A549 (cell line): Measurements from ENCODE around the gene GNPTG. TPM values are rescaled to one million over a fixed set of nuclear protein-coding genes. Genes with fewer than 3 reads are reported as not detected.

Experiments used
- ATAC-seq, 2 experiments: fragments of 200-7000 bp in 1 of 2; fragments of >200 bp in 1 of 2; cut with Nextera tagmentation in 1 of 2; cut with Tn5 transposase in 1 of 2; 3 replicates each; pipeline versions ENCODE4 v1.8.0 to v1.9.1; 2018 to 2020; ENCODE audit warnings: mild to moderate bottlenecking in 1 of 2, moderate library complexity in 1 of 2
- CTCF ChIA-PET: fragments of 300-600 bp; sonication (Branson Sonifier 250); formaldehyde crosslinking; extraction: SDS; loops from one replicate; lab custom pipeline; 2021; ENCODE audit warnings: antibody characterized with exemption, inconsistent platforms; lab: Yijun Ruan, JAX
- POLR2A ChIA-PET: fragments of 350-600 bp; formaldehyde crosslinking; extraction: SDS; loops from one replicate; lab custom pipeline; 2021; ENCODE audit warnings: antibody characterized with exemption, inconsistent platforms; lab: Yijun Ruan, JAX
- DNase-seq, 2 experiments: peaks; one replicate each; pipeline versions ENCODE4 v3.0.0 to v3.0.0-alpha.2; 2011 to 2016; ENCODE audit warnings: low read depth in 1 of 2, low spot score in 1 of 2
- FAIRE-seq: peaks from 2 replicates; lab custom pipeline; 2011; peaks lifted over from hg19 to GRCh38; lab: Jason Lieb, UNC
- H3K27ac ChIP-seq, 2 experiments: fragments of >200 bp; sonication (Bioruptor Twin); formaldehyde crosslinking; 3 replicates each; pipeline ENCODE4 v1.5.1; 2016 to 2017
- H3K4me1 ChIP-seq: fragments of >200 bp; sonication (Bioruptor Twin); formaldehyde crosslinking; 3 replicates; pipeline ENCODE4 v1.6.1; 2016
- H3K4me2 ChIP-seq: fragments of >200 bp; sonication (Bioruptor Twin); formaldehyde crosslinking; 3 replicates; pipeline ENCODE4 v1.6.1; 2016
- H3K4me3 ChIP-seq: fragments of >200 bp; sonication (Bioruptor Twin); formaldehyde crosslinking; 3 replicates; pipeline ENCODE4 v1.5.1; 2016
- H3K9me3 ChIP-seq: fragments of >200 bp; sonication (Bioruptor Twin); formaldehyde crosslinking; 3 replicates; pipeline ENCODE4 v1.6.1; 2016
- ATOH8 ChIP-seq: fragments of 250-450 bp; sonication (Bioruptor Pico); IDR thresholded peaks from 2 replicates; pipeline ENCODE4 v1.5.0; 2020; ENCODE audit warnings: low read depth, mild to moderate bottlenecking, moderate library complexity
- CBX8 ChIP-seq: fragments of 200-600 bp; sonication (generic); IDR thresholded peaks from 2 replicates; pipeline ENCODE4 v1.6.1; 2016
- CHD2 ChIP-seq: fragments of 150-350 bp; IDR thresholded peaks from 2 replicates; pipeline ENCODE4 v1.6.1; 2014; ENCODE audit warnings: low read length; ENCODE audit not compliant: partially characterized antibody
- CTCF ChIP-seq: fragments of >200 bp; sonication (Bioruptor Twin); formaldehyde crosslinking; IDR thresholded peaks from 3 replicates; pipeline ENCODE4 v1.5.1; 2016
- EHF ChIP-seq: fragments of 250-450 bp; sonication (Bioruptor Pico); IDR thresholded peaks from 2 replicates; pipeline ENCODE4 v1.5.0; 2020; ENCODE audit warnings: mild to moderate bottlenecking
- EHMT2 ChIP-seq: fragments of 200-600 bp; sonication (generic); IDR thresholded peaks from 2 replicates; pipeline ENCODE4 v1.6.1; 2016; ENCODE audit warnings: antibody characterized with exemption, low read depth, mild to moderate bottlenecking, moderate library complexity
- ELK1 ChIP-seq: fragments of 150-350 bp; IDR thresholded peaks from 2 replicates; pipeline ENCODE4 v1.6.1; 2014; ENCODE audit warnings: low read depth, mild to moderate bottlenecking, low read length
- ESRRA ChIP-seq: fragments of 150-350 bp; IDR thresholded peaks from 2 replicates; pipeline ENCODE4 v1.6.1; 2014; ENCODE audit warnings: mild to moderate bottlenecking, low read length, borderline replicate concordance
- FOSL2 ChIP-seq, 2 experiments: fragments of 450-650 bp in 1 of 2; fragments of >200 bp in 1 of 2; sonication (Bioruptor Twin) in 1 of 2; formaldehyde crosslinking; IDR thresholded peaks; 2 replicates each; pipeline versions ENCODE4 v1.5.0 to v1.6.1; 2016 to 2020; ENCODE audit warnings: mild to moderate bottlenecking in 1 of 2, moderate library complexity in 1 of 2
- FOXS1 ChIP-seq: fragments of 250-450 bp; sonication (Bioruptor Pico); IDR thresholded peaks from 2 replicates; pipeline ENCODE4 v1.5.0; 2020; ENCODE audit warnings: mild to moderate bottlenecking, moderate library complexity
- HDAC2 ChIP-seq: fragments of 200-600 bp; sonication (generic); IDR thresholded peaks from 2 replicates; pipeline ENCODE4 v1.6.1; 2016
- HOXB13 ChIP-seq: fragments of 250-450 bp; sonication (Bioruptor Pico); IDR thresholded peaks from 2 replicates; pipeline ENCODE4 v1.5.0; 2020; ENCODE audit warnings: low read depth, mild to moderate bottlenecking, moderate library complexity
- HOXB5 ChIP-seq: fragments of 250-450 bp; sonication (Bioruptor Pico); IDR thresholded peaks from 2 replicates; pipeline ENCODE4 v1.5.0; 2020; ENCODE audit warnings: mild to moderate bottlenecking, moderate library complexity
- JUN ChIP-seq, 2 experiments: fragments of >200 bp; sonication (Bioruptor Twin); formaldehyde crosslinking; IDR thresholded peaks; 2 replicates in 1 of 2; 3 replicates in 1 of 2; pipeline ENCODE4 v1.6.1; 2016 to 2017
- MAFK ChIP-seq: fragments of 450-650 bp; IDR thresholded peaks from 2 replicates; pipeline ENCODE4 v1.6.1; 2014; ENCODE audit not compliant: partially characterized antibody
- MAZ ChIP-seq: fragments of 150-350 bp; IDR thresholded peaks from 2 replicates; pipeline ENCODE4 v1.6.1; 2014; ENCODE audit warnings: antibody characterized with exemption, low read depth, low read length, borderline replicate concordance
- NFE2L2 ChIP-seq: fragments of 150-350 bp; conservative IDR thresholded peaks from 2 replicates; pipeline ENCODE4 v1.6.1; 2014; ENCODE audit warnings: low read length
- NPAS2 ChIP-seq: fragments of 250-450 bp; sonication (Bioruptor Pico); IDR thresholded peaks from 2 replicates; pipeline ENCODE4 v1.8.0; 2022; ENCODE audit warnings: mild to moderate bottlenecking, moderate library complexity, borderline replicate concordance
- NR3C1 ChIP-seq: fragments of >200 bp; sonication (Bioruptor Twin); formaldehyde crosslinking; IDR thresholded peaks from 3 replicates; pipeline ENCODE4 v1.6.1; 2017
- PBX3 ChIP-seq: IDR thresholded peaks from 2 replicates; pipeline ENCODE4 v1.6.1; 2012
- RFX5 ChIP-seq: fragments of 450-650 bp; IDR thresholded peaks from 2 replicates; pipeline ENCODE4 v1.7.1; 2014; ENCODE audit warnings: antibody characterized with exemption, mild to moderate bottlenecking, moderate library complexity
- SMC3 ChIP-seq: fragments of >200 bp; sonication (Bioruptor Twin); formaldehyde crosslinking; IDR thresholded peaks from 3 replicates; pipeline ENCODE4 v1.6.1; 2018; ENCODE audit warnings: inconsistent platforms
- SREBF2 ChIP-seq: fragments of 450-650 bp; IDR thresholded peaks from 2 replicates; pipeline ENCODE4 v1.6.1; 2014; ENCODE audit warnings: mild to moderate bottlenecking, moderate library complexity
- TFCP2L1 ChIP-seq: fragments of 250-450 bp; sonication (Bioruptor Pico); IDR thresholded peaks from 2 replicates; pipeline ENCODE4 v1.5.0; 2021; ENCODE audit warnings: mild to moderate bottlenecking
- TP53 ChIP-seq: fragments of 250-450 bp; sonication (Bioruptor Pico); IDR thresholded peaks from 2 replicates; pipeline ENCODE4 v1.5.0; 2021; ENCODE audit warnings: mild to moderate bottlenecking, moderate library complexity
- ZNF302 ChIP-seq: fragments of 250-450 bp; sonication (Bioruptor Pico); IDR thresholded peaks from 2 replicates; pipeline ENCODE4 v1.9.0; 2021; ENCODE audit warnings: inconsistent platforms, mild to moderate bottlenecking, moderate library complexity
- WGBS: methylation state at CpG from one replicate; pipeline ENCODE4 v1.1.6; 2017; ENCODE audit errors: missing lambda C conversion rate; 5-methylcytosine and 5-hydroxymethylcytosine counted together
- polyA plus RNA-seq, 4 experiments: library from polyadenylated mRNA; depleted of rRNA in 3 of 4; stranded (reverse); fragments of >200 nt; fragmentation: RNase III in 1 of 4; extraction: RNeasy Plus Mini Kit Qiagen cat#74134 plus additional on column Dnase treatment in 1 of 4; gene quantifications; 2 replicates in 3 of 4; 3 replicates in 1 of 4; pipeline ENCODE4 v1.2.3, GENCODE V29; 2011 to 2017

GNPTG gene
- polyA plus RNA-seq, 2 of the 4 experiments (the other 2 are of a cell fraction) = 23.4 to 24.2 TPM

- Histone ChIP-seq H3K9me3 (no peaks in the 10 kb centered on the region), H3K4me3 (no peak overlapping the region), H3K4me2 (no peak overlapping the region), H3K27ac (no peak overlapping the region), H3K4me1 (peaks cover 19% of the 10 kb centered on the region)
- FAIRE-seq (no peak), ATAC-seq (no peak), DNase-seq (no peak)
- no peak for TF ChIP-seq ATOH8
- no peak for TF ChIP-seq CTCF
- TF ChIP-seq JUN (IDR thresholded peaks at IDR 0.05) = no peak
- no peak for TF ChIP-seq CBX8
- TF ChIP-seq HOXB13 (CRISPR knock-in tag) = no peak
- TF ChIP-seq FOSL2 (IDR thresholded peaks at IDR 0.05) = no peak
- TF ChIP-seq FOSL2 (CRISPR knock-in tag; IDR thresholded peaks at IDR 0.05) = no peak
- no peak for TF ChIP-seq NR3C1
- CTCF ChIA-PET = interaction anchor here (0.9 to 4.8 kb wide), 7 partner anchors 11 to 119 kb away, joined by 3 to 22 read pairs (median 8); no protein-coding TSS in a partner anchor
- 91% methylated on average over 8 of the region's 15 CpGs for WGBS
- POLR2A ChIA-PET = interaction anchor here (0.6 kb wide), 1 partner anchor 504 kb away, joined by 7 read pairs; no protein-coding TSS in a partner anchor
Observed at GRCh38 chr16:1312903-1313302, 38.8 kb upstream of the GNPTG start.

- WGBS = 92% methylated on average over 28 of the region's 38 CpGs
- Histone ChIP-seq H3K27ac (no peak overlapping the region), H3K4me2 (no peak overlapping the region), H3K9me3 (no peaks in the 10 kb centered on the region), H3K4me3 (no peak overlapping the region), H3K4me1 (peaks cover 19% of the 10 kb centered on the region)
- CTCF ChIA-PET = interaction anchor here (1.5 to 4.8 kb wide), 3 partner anchors 12 to 49 kb away, joined by 3 to 22 read pairs (median 10); no protein-coding TSS in a partner anchor
- ATAC-seq (no peak), DNase-seq (no peak), FAIRE-seq (no peak)
- POLR2A ChIA-PET = no interaction called here
- no peak for TF ChIP-seq NPAS2 (CRISPR knock-in tag)
- no peak for TF ChIP-seq MAFK
- TF ChIP-seq FOXS1 = no peak
- no peak for TF ChIP-seq NFE2L2
- TF ChIP-seq CHD2 = no peak
- TF ChIP-seq SREBF2 = no peak
- TF ChIP-seq EHF (CRISPR knock-in tag) = no peak
- TF ChIP-seq PBX3 = no peak
- TF ChIP-seq ZNF302 (CRISPR knock-in tag) = no peak
- no peak for TF ChIP-seq ESRRA
- TF ChIP-seq RFX5 = no peak
Observed at GRCh38 chr16:1313721-1314369, 37.9 kb upstream of the GNPTG start.

GRCh38 chr16:1314399-1315068 lies 37.2 kb upstream of the GNPTG start:
- Histone ChIP-seq H3K4me1 (peaks cover 19% of the 10 kb centered on the region), H3K4me2 (no peak overlapping the region), H3K9me3 (no peaks in the 10 kb centered on the region), H3K27ac (no peak overlapping the region), H3K4me3 (no peak overlapping the region)
- ChIA-PET CTCF (interaction anchor here (1.5 to 4.8 kb wide), 2 partner anchors 13 to 49 kb away, joined by 3 to 22 read pairs; no protein-coding TSS in a partner anchor), POLR2A (no interaction called here)
- 94% methylated on average over 21 of the region's 28 CpGs for WGBS
- FAIRE-seq = no peak
- no peak for DNase-seq
- ATAC-seq = no peak
- TF ChIP-seq EHMT2 (no peak), HOXB5 (CRISPR knock-in tag) (no peak), RFX5 (no peak), TP53 (CRISPR knock-in tag) (no peak), ATOH8 (no peak), ELK1 (no peak), MAZ (no peak), SMC3 (no peak), TFCP2L1 (no peak), HDAC2 (no peak), JUN (IDR thresholded peaks at IDR 0.05) (no peak), FOXS1 (no peak)
